NOMO-1 (cell line): ENCODE results near the gene TKT.

ENCODE experiments used
- DNase-seq, 2 experiments: peaks; one replicate each; lab custom pipeline; 2025; ENCODE audit not compliant: unreplicated experiment in 2 of 2; lab: John Stamatoyannopoulos, UW

Gene TKT

GRCh38 chr3:53226142-53226840 lies 29.5 kb downstream of the TKT start:
- DNase-seq = no peak

- DNase-seq = no peak
Measured at GRCh38 chr3:53225651-53226050, 30.2 kb downstream of the TKT start.

GRCh38 chr3:53225181-53225580 lies 30.6 kb downstream of the TKT start:
- DNase-seq = no peak

GRCh38 chr3:53224536-53224935 lies 31.3 kb downstream of the TKT start:
- no peak for DNase-seq

- no peak for DNase-seq
Measured at GRCh38 chr3:53224026-53224425, 31.8 kb downstream of the TKT start.

GRCh38 chr3:53223541-53223966 lies 32.3 kb downstream of the TKT start:
- no peak for DNase-seq

GRCh38 chr3:53223025-53223424 lies 32.8 kb downstream of the TKT start:
- no peak for DNase-seq

GRCh38 chr3:53222183-53222901 lies 33.5 kb downstream of the TKT start:
- no peak for DNase-seq

GRCh38 chr3:53221827-53222182 lies 34.0 kb downstream of the TKT start:
- DNase-seq = no peak

- no peak for DNase-seq
Measured at GRCh38 chr3:53221345-53221744, 34.5 kb downstream of the TKT start.

GRCh38 chr3:53219895-53220483 lies 35.8 kb downstream of the TKT start:
- DNase-seq = peak; percentile 71 to 80

GRCh38 chr3:53218131-53218530 lies 37.7 kb downstream of the TKT start:
- peak; percentile 62 to 73 for DNase-seq

GRCh38 chr3:53217175-53217574 lies 38.6 kb downstream of the TKT start:
- no peak for DNase-seq

- DNase-seq = no peak
Measured at GRCh38 chr3:53216723-53217122, 39.1 kb downstream of the TKT start.

GRCh38 chr3:53215816-53216215 lies 40.0 kb downstream of the TKT start:
- no peak for DNase-seq

GRCh38 chr3:53213276-53213675 lies 42.5 kb downstream of the TKT start:
- DNase-seq = no peak

- peak in 1 of 2 experiments; percentile 30 for DNase-seq
Measured at GRCh38 chr3:53211706-53212702, 43.8 kb downstream of the TKT start.

GRCh38 chr3:53202331-53203015 lies 53.3 kb downstream of the TKT start:
- no peak for DNase-seq

GRCh38 chr3:53200501-53201498 lies 55.0 kb downstream of the TKT start:
- no peak for DNase-seq
